ENCODE data around the gene EVC2. TPM values are rescaled to one million over a fixed set of nuclear protein-coding genes. Genes with fewer than 3 reads are reported as not detected.

The EVC2 gene
- total and polyA plus RNA-seq, 2 of the 13 experiments (the other 11 are each of a cell fraction or from before 2014, with no cell fraction given) = not detected

GRCh38 chr4:5711479-5712184 lies 3.3 kb upstream of the EVC2 start (continued):
- TF ChIP-seq MAX (IDR thresholded peaks at IDR 0.05) (peak; percentile 56; the same call in 1 of the 2 replicates), SUZ12 (IDR thresholded peaks at IDR 0.05; ENCODE audit: low read depth, low read length) (no peak), GMEB2 (CRISPR knock-in tag; IDR thresholded peaks at IDR 0.05; ENCODE audit: low read depth) (no peak), ZNF564 (CRISPR knock-in tag; IDR thresholded peaks at IDR 0.05) (no peak), ZNF430 (CRISPR knock-in tag; IDR thresholded peaks at IDR 0.05) (0 out of 2 replicates have a peak, but pooled peaks have one; percentile 26), TSC22D2 (CRISPR knock-in tag; IDR thresholded peaks at IDR 0.05; ENCODE audit: borderline replicate concordance) (no peak), CBFB (CRISPR knock-in tag; IDR thresholded peaks at IDR 0.05) (no peak), DZIP1 (CRISPR knock-in tag; IDR thresholded peaks at IDR 0.05) (no peak; the same call in 1 of the 2 replicates), MEIS2 (CRISPR knock-in tag; IDR thresholded peaks at IDR 0.05) (no peak), SALL1 (CRISPR knock-in tag; IDR thresholded peaks at IDR 0.05) (no peak; the same call in none of the 2 replicates), ZBTB43 (CRISPR knock-in tag; conservative IDR thresholded peaks at IDR 0.05) (no peak), EP300 (IDR thresholded peaks at IDR 0.05; ENCODE audit: low read depth in 2 of 2, low read length in 2 of 2) (no peak), EP300 (CRISPR knock-in tag; IDR thresholded peaks at IDR 0.05; ENCODE audit: borderline replicate concordance) (no peak), MEIS1 (CRISPR knock-in tag; IDR thresholded peaks at IDR 0.05; ENCODE audit: borderline replicate concordance) (no peak), KLF12 (CRISPR knock-in tag; IDR thresholded peaks at IDR 0.05; ENCODE audit: borderline replicate concordance) (no peak), ZNF788 (CRISPR knock-in tag; IDR thresholded peaks at IDR 0.05; ENCODE audit: borderline replicate concordance) (no peak), DPF2 (CRISPR knock-in tag; IDR thresholded peaks at IDR 0.05; ENCODE audit: borderline replicate concordance, low read depth) (no peak), STAT5B (CRISPR knock-in tag; IDR thresholded peaks at IDR 0.05) (no peak), PLRG1 (conservative IDR thresholded peaks at IDR 0.05) (no peak), IRX3 (CRISPR knock-in tag; IDR thresholded peaks at IDR 0.05; ENCODE audit: borderline replicate concordance, low read depth) (0 out of 2 replicates have a peak, but pooled peaks have one; percentile 51), TBX3 (IDR thresholded peaks at IDR 0.05; ENCODE audit: borderline replicate concordance) (no peak), TRIM22 (IDR thresholded peaks at IDR 0.05) (no peak), ZNF230 (CRISPR knock-in tag; IDR thresholded peaks at IDR 0.05) (0 out of 2 replicates have a peak, but pooled peaks have one; percentile 43)
